Measurements from ENCODE around the gene TRIM62.
A peak's percentile ranks its signal among the peaks of the same experiment; 100 is the strongest.

TRIM62 gene
- total RNA-seq = 23.1 reads per million, percentile 50 among the genes with 10 or more reads in this experiment

GRCh38 chr1:33181921-33182341 lies at the start of gene TRIM62:
TRIM62 (minus strand) TSS chr1:33182043; CDS start chr1:33181432, 611 bp downstream.
- peak; percentile 69 for DNase-seq

- DNase-seq = no peak
These were observed 49.3 kb upstream of the TRIM62 start for GRCh38 chr1:33231166-33231565.

- no peak for DNase-seq
These were observed 47.2 kb upstream of the TRIM62 start for GRCh38 chr1:33228935-33229487.

GRCh38 chr1:33225586-33225985 lies 43.7 kb upstream of the TRIM62 start:
- DNase-seq = no peak

GRCh38 chr1:33224166-33224707 lies 42.4 kb upstream of the TRIM62 start:
- no peak for DNase-seq

GRCh38 chr1:33222381-33222780 lies 40.5 kb upstream of the TRIM62 start:
- DNase-seq = no peak

GRCh38 chr1:33221385-33221758 lies 39.5 kb upstream of the TRIM62 start:
- no peak for DNase-seq

GRCh38 chr1:33220676-33221384 lies 39.0 kb upstream of the TRIM62 start:
- DNase-seq = no peak

GRCh38 chr1:33219886-33220661 lies 38.2 kb upstream of the TRIM62 start:
- no peak for DNase-seq

- DNase-seq = no peak
These were observed 30.1 kb upstream of the TRIM62 start for GRCh38 chr1:33211972-33212371.

GRCh38 chr1:33206340-33206739 lies 24.5 kb upstream of the TRIM62 start:
- DNase-seq = no peak

- no peak for DNase-seq
These were observed 13.7 kb upstream of the TRIM62 start for GRCh38 chr1:33195556-33195955.

GRCh38 chr1:33191731-33192275 lies 10.0 kb upstream of the TRIM62 start:
- DNase-seq = no peak

- DNase-seq = no peak
These were observed 8.9 kb upstream of the TRIM62 start for GRCh38 chr1:33190701-33191100.

GRCh38 chr1:33188572-33189275 lies 6.9 kb upstream of the TRIM62 start:
- no peak for DNase-seq

GRCh38 chr1:33186936-33187335 lies 5.1 kb upstream of the TRIM62 start:
- no peak for DNase-seq

GRCh38 chr1:33185541-33185940 lies 3.7 kb upstream of the TRIM62 start:
- no peak for DNase-seq

- DNase-seq = no peak
These were observed 1.5 kb upstream of the TRIM62 start for GRCh38 chr1:33183306-33183705.

GRCh38 chr1:33182896-33183295 lies 1.1 kb upstream of the TRIM62 start:
- no peak for DNase-seq

GRCh38 chr1:33182401-33182841 lies 578 bp upstream of the TRIM62 start:
- DNase-seq = no peak

- peak; percentile 70 for DNase-seq
These were observed 642 bp downstream of the TRIM62 start for GRCh38 chr1:33180911-33181890.

All from effector CD4-positive, alpha-beta T cell (primary cell).